GM21529 (cell line): ENCODE data around the gene CUL7.
A peak's percentile ranks its signal among the peaks of the same experiment; 100 is the strongest.

Experiments
- ATAC-seq: cut with Tn5 transposase; IDR thresholded peaks from one replicate; pipeline ENCODE4 v1.9.1; 2021; ENCODE audit not compliant: unreplicated experiment

Gene CUL7

DNA sequence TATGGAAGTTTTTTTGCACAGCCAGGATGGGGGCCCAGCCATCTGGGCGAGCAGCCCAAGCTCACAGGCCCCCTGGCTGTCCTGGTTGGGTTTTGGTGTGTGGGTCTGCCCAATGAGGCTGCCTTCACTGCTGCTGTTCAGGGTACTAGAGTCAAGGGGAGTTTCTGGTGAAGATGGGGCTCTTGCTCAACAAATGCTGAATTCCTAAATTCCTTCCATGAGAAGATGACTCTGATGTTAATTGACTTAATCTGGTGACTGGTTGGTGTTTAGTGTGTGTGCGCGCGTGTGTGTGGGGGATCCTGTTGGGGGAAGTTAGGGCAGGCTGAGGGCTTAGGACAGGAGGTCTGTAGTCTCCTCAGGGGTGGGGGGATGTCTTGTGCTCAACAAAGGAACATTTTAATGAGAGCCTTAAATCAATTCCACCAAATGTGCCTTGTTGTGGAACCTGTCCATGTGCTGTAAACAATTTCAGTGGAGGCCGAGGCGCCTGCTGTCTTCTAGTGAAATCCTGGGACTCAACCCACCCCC, 24.4 kb upstream of the CUL7 start:
- ATAC-seq, result no peak

DNA sequence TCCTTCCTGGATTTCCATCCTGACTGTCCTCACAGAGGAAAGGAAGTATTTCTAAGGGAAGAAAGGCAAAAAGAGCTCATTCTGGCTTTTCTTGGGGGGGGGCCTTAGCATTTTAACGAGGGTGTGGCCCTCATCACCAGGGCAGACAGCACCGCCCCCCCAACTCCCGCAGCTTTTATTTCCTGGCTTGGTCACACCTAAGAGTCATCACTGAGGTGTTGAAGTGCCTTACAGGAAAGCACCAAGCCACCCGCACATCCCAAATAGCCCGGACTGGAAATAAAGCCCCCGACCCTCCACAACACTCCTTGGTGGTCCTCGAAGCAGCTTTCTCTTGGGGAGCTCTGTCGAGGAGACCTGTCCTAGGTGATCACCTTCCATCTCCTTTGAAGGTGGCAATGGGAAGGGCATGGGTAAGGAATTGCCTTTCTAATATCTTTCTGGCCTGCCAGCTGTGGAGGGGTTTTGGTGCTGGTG, 23.7 kb upstream of the CUL7 start:
- ATAC-seq, result no peak

DNA sequence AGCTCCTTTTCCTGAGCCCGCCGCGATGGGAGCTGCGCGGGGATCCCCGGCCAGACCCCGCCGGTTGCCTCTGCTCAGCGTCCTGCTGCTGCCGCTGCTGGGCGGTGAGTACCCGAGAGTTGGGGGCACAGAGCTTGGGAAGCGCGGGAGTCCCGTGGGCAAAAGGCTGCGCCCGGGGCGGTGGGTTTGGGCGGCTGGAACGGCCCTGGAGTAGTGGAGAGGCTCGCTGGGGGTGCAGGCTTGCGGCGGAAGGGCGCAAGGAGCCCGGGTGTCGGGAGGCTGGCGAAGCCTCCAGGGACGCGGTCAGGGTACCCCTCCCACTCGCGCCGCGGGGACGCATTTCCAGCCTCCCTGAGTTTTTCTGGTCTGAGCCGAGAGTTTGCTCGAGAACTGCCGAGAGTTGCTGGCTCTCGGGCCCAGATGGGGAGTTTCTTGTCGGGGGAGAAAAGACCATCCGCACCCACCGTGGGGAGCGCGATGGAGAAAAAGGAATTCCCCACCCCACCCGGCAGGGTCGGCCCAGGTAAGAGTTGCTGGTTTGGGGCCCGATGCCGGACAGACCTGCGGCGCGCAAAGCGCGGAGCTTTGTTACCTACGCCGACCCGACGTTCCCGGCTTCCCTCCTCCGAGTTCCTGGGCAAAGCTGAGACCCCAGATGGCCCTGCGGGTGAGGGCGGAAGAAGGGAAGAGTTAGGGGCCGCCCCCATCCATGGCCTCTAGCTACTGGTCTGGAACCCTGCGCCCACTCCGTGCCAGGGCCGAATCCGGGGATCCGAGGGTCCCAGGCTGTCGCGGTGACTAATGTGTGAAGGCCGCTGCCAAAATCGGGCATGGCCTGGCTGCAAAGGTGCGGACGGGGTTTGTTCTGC, 23.0 kb upstream of the CUL7 start:
- ATAC-seq, result no peak

DNA sequence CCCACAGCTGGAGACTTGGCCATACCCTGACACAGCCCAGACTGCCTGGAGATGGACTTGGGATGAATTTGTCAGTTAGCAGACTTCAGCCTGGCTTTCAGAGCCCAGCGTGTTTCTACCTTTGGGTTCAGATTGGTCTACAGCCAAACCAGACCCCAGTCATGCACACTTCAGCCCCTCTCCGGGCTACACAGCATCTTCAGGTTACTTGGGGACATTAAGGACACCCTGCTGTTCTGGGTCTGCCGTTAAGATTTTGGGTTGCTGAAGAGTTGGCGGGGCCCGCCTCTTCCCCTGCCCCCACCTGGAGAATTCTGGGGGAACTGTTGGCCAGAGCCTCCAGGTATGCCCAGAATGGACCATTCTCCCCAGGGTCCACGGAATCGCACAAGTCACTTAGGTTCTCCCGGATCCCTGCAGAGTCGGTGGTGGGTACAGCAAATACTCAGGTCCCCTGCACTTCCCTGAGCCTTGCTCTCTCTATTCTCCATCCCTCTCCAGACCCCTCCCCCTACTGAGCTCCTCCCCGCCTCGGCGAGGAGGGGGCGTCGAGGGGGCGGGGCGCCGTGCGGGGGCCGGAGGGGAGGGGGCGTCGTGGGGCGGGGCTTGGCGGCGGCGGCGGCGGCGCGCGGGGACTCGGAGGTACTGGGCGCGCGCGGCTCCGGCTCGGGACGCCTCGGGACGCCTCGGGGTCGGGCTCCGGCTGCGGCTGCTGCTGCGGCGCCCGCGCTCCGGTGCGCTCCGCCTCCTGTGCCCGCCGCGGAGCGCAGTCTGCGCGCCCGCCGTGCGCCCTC, 22.2 kb upstream of the CUL7 start, which contains the start of gene PTK7:
PTK7 (plus strand) TSS at position 645 of the 794 bp plus-strand sequence. CDS start 175 bp downstream, outside the sequence.
- ATAC-seq, result no peak

DNA sequence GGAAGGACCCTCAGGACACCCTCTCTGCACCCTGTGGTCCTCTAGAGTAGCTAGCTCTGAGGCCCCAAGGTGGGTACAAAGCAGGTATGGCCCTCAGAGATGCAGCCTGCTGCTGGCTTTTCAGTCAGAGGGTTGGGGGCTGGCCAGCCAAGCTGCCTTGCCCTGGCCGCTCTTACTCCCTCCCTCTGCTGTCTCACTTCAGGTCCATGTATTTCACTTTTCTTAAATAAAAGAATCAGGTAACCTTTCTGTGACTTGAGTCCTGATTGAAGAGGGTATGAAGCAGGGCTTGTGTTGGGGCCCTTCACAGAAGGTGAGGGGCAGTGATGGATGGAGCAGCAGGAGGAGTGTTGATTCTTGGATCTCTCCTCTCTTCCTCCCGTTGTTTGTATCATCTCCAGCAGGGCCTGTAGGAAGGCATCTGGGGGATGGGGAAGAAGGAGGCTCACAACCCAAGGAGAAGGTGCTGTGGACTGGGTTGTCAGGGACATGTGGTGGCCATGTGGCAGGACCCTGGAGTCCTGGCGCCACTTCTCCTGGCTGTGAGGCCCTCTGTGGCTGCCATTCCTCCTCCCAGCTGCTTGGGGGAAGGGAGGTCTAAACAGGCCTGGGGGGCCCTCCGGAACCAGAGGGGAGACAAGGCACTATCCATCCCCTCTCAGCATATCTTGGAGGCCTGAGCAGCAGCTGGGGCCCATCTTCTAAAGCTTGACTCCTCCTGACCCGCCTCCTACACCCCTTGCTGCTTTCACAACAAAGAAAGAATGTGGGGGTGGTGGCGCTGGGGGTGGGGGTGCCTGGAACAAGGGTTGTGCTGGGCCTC, 21.4 kb upstream of the CUL7 start:
- no peak for ATAC-seq

DNA sequence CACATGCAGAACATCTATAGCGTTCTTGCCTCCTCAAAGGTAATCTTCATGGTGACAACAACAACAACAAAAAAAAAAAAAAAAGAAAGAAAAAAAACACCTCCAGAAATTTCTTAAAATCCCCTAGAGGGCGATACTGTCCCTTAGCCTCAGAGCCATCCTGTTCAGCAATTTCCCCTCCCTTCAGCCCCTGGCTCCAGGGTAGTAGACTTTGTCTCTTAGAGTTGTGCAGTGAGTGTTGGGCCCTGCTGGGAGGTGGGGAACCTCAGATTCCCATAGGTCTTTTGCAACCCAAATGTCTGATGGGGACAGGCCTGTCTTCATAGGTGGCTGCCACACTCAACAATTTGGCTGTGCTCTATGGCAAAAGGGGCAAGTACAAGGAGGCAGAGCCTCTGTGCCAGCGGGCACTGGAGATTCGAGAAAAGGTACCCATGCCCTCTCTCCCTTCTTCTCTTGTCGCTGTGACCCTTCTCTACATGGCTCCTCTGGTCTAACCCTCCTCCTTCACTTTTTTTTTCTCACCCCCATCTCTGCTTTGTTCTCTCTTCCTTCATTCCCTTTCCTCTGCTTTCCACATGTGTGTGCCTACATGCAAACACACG, 16.5 kb upstream of the CUL7 start:
- ATAC-seq, result no peak

DNA sequence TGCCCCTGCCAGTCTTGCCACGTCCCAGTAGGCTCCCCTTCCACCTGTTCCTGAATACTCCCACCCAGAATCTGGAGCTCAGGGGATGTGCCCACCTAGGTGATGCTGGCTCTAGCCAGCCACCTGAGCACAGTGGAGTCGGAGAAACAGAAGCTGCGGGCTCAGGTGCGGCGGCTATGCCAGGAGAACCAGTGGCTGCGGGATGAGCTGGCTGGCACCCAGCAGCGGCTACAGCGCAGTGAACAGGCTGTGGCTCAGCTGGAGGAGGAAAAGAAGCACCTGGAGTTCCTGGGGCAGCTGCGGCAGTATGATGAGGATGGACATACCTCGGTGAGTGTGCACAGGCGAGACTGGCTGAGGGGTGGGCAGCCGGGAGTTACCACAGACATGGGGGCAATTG, 9.2 kb upstream of the CUL7 start:
- ATAC-seq, result no peak

DNA sequence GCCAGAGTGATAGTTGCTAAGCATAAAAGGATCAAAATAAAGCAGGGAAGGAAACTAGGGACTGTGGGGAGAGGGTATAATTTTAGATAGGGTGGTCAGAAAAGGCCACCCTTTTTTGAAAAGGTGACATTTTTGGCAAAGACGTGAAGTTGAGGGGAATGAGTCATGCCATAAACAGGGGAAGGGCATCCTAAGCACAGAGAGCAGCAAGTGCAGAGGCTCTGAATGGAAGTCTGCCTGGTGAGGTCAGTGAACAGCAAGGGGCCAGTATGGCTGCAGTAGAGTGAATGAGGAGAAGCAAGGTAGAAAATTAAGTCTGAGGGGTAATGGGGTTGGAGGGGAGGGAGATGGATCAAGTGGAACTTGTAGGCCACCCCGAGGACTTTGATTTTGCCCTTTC, 8.2 kb upstream of the CUL7 start:
- no peak for ATAC-seq

DNA sequence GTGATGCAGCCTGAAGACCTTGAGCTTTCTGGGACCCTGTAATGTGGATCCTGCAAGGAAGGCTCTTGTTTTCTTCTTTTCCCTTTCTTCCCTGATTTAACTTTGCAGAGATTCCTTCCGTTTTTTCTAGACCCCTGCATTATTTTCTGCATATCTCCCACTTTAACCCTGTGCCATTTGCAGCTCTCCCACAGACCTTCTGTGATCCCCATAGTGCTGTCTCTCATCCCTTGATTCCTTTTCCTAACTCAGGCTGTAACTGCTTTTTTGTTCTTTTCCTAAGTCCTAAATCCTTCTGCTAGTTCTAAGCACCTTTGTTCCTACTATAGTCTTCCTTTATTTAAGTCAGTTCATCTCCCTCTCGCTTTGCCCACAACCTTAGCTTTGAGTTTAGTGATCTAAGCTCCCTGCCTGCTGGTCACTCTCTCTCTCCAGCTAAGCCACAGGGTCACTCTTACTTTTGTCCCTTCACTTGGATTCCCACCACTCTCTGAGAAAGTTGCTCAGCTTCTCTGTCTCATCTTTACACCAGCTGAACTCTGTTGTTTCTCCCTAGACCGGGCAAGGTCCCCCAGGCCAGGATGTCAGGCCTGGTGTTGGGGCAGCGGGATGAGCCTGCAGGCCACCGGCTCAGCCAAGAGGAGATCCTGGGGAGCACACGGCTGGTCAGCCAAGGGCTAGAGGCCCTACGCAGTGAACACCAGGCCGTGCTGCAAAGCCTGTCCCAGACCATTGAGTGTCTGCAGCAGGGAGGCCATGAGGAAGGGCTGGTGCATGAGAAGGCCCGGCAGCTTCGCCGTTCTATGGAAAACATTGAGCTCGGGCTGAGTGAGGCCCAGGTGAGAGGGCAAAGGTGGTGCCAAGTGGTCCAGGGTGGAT, 7.3 kb upstream of the CUL7 start:
- ATAC-seq, result no peak

DNA sequence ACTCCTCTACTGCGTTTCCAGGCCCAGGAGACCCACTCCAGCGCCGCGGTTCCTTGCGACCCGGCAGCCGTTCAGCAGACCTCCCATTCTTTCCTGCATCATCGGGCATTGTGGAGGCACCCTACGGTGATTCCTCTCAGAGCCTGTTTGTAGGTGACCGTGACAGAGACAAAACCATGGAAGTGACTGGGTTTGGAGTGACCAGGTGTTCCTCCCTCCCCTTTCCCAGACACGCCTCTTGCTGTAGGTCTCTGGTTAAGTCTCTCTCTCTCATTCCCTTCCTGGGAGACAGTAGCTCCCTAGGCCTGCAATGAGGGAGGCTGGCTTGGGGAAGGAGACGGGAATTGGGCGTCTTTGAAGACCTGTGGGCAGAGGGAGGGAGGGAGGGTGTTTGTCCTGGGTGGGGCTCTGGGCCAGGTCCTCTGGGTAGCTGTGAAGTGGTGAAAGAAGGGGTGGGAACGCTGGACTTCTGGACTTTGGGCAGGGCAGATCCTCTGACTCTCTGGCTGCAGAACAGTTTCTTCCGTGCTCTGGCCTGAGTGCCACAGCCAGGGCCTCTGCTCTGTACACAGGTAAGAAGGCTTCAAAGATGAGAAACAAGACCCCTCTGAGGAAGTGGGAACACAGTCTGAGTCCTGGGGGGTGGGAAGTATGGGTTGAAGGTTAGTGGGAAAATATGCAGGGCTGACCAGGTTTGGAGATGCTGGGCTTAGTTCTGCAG, 6.5 kb upstream of the CUL7 start:
- no peak for ATAC-seq

DNA sequence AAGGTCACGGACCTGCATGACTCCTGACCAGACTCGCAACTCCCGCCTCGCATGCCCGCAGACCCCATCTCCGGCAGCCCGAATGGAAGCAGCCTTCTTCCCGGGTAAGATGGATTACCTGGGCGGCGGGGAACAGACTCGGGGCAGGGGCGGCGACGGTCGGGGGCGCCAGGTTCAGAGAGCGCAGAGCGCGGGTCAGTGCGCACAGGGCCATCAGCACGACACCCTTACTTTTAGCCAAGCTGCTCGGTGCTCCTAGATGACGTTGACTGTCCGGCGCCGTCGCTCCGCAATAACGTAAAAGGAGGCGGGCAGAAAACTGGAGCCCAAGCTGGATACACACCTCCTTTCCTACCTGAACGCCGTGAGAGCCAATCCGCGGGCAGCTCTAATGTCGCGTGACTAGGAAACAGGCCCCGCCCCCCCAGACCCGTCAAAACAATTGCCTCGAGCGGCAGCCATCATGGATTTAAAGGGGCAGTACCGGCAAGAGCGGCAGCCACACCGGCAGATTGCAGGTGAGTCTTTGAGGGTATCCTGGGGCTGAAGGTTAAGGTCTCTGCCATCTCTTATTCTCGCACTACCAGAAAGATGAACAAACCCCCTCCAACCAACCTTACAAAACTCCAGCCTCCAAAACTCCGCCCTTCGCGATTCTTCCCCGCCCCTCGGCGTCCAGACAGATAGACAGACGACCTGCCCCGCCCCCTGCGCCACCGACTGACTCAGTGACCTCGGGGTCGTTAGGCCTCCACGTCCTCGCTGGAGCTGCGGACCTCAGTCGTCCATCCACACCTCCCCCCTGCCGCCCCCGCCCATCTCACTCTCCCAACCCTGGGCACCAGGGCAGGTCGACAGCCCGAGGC, 5.8 kb upstream of the CUL7 start, which contains the start of the genes KLC4 and MRPL2:
KLC4 (plus strand) TSS at position 464 of the 866 bp plus-strand sequence. CDS start 1,705 bp downstream, outside the sequence.
MRPL2 (minus strand) TSS at position 267 of the 866 bp plus-strand sequence; CDS start at position 214, 53 bp downstream.
- peak; percentile 85 for ATAC-seq

DNA sequence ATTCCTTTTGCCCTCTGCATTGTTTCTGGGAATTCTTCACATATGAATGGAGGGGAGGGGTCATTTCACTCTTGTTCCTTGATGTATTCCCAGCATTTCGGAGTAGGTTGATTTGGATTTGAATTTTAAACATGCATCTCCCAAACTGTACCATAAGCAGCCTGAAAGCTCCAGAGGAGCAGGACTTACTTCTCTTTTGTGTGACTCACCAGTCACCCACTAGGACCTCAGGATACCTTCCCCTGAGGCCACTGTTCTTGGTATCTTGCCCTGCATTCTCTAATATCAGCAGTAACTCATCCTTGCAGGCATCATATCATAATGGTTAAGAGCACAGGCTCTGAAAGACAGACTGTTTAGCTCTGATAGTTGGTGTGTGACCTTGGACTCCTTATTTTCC, 4.9 kb upstream of the CUL7 start:
- ATAC-seq, result no peak

DNA sequence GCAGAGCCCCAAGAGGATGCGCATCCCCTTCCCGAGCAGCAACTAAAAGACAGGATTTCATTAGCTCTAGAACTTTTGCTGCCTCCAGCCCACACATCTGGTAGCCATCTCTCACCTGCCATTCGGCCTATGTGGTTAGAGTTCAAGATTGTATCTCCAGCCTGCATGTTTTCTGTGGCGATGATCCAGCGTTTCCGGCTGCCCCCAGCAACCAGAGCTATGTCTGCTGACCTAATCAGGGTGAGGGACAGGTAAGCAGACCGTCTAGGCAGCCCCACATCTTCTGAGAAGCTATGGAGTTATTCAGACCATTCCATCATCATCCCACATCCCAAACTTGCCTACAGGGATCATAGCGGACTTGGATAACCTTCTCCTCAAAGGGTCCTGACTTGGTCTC, 2.3 kb upstream of the CUL7 start:
- no peak for ATAC-seq

DNA sequence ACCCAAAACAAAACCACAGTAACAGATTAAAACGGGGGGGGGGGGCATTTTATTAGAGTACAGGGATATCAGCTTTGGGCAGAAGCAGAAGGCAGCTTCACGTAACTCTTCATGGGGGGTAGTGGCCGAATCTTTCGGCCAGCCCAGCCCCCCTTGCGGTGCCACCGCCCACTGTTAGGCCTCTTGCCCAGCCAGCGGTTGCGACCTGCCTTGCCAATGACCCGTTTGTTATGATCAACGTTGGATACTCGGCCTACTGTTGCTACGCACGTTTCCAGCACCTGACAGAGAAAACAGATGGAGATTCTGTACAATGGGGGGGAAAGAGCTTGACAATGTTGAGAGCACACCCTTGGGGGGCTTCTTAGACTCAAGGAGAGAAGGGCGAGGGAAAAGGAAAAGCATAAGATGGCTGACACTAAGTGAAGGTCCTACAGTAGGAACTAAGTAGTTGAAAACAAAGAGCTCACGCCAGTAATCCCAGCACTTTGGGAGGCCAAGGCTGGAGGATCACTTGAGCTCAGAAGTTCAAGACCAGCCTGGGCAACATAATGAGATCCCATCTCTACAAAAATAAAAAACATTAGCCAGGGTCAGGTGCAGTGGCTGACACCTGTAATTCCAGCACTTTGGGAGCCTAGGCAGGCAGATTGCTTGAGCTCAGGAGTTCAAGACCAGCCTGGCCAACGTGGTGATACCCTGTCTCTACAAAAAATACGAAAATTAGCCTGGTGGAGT, 724 bp upstream of the CUL7 start:
- ATAC-seq, result no peak

DNA sequence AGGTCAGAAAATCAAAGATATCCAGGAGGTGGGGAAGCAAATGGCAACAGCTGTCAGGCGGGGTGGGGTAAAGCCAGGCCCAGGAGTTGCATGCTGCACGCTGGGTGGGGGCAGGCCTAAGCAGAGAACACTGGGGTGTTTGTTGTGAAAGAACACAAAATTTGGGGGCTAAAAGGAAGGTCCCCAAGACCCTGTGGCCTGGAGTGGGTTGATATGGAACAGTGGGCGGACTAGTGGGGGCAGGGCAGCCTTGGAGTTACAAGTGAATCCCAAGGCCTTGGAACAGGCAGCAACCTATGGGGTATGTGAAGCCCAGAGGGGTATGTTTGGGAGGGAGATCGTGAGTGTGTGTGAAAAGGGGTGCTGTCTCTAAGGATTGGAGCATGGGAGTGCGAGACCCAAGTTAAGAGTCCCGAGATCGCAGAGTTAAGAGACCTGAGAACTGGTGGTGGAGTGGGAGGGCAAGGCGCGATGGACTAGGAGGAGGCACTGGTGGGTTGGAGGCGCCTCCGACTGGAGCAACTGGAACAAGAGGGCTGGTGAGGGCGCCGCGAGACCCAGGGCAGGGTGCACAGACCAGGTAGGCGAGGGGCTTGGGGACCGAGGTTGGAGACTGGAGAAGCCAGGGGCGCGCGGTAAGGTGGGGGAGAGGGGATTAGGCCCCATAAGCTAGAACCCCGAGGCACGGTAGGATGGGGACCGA, 658 bp downstream of the CUL7 start:
- peak; percentile 29 for ATAC-seq

DNA sequence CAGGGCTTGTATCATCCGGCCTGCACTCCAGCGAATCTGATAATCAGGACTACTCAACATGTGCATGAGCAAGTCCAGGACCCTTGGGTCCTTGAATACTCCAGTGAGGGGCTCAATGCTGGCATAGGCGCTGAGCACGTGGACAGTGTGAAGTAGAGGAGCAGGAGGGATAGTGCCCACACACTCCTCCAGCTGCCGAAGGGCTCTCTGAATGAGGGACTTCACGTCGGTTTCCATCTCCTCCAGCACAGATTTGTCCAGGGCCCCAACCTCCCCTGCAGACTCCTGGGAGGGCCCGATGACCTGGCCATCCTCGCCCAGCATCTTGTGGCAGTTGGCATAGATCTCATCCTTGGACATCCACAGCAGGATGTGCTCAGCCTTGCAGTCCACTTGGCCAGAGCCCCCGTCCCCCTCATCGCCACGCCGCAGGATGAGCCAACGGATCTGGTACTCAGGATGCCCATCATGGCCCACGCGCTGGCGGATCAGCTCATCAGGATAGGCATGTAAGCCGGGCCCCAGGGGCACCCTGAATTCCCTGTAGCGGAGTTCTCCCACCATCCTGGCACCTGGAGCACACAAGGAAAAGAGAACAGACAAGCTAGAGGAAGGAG, 1.3 kb downstream of the CUL7 start:
- no peak for ATAC-seq
